Liver (tissue), 3 donors: Measurements from ENCODE around the gene GUK1.

Source experiments
- CTCF ChIP-seq: fragments of 150-350 bp; IDR thresholded peaks from 2 replicates; pipeline ENCODE4 v1.5.1; 2017; ENCODE audit warnings: improper control_type of control experiment, low read depth, low read length; ENCODE audit not compliant: missing input control
- SP1 ChIP-seq: IDR thresholded peaks from 2 replicates; pipeline ENCODE4 v1.6.1; 2018; ENCODE audit warnings: antibody characterized with exemption, mild to moderate bottlenecking
- TAF1 ChIP-seq: conservative IDR thresholded peaks from 2 replicates; pipeline ENCODE4 v1.6.1; 2016; ENCODE audit warnings: antibody characterized with exemption, mild to moderate bottlenecking
- donor health status: healthy.
- donor health status: healthy.

- no peak for TF ChIP-seq SP1
- no peak for TF ChIP-seq TAF1
- TF ChIP-seq CTCF: no peak
Measured at GRCh38 chr1:228099331-228099732, 40.7 kb upstream of the GUK1 start.
